Heart right ventricle (tissue), 16 donors: Measurements from ENCODE around the gene FOXR1. TPM values are rescaled to one million over a fixed set of nuclear protein-coding genes. Genes with fewer than 3 reads are reported as not detected.
"Not testable (repeated sequence)": the region's sequence is repeated elsewhere in the genome, so short reads cannot be mapped to it uniquely, and the experiment has no call there.

Experiments
- ATAC-seq, 8 donors: fragments of 200-7000 bp; cut with Tn5 transposase; one replicate each; pipeline ENCODE4 v1.9.1; 2020; ENCODE audit warnings: mild to moderate bottlenecking in 8 of 8, moderate library complexity in 8 of 8, moderate number of reproducible peaks in 1 of 8
- DNase-seq, 2 donors: peaks; one replicate each; pipeline ENCODE4 v3.0.0-alpha.2; 2020
- H3K27ac ChIP-seq, 10 donors: fragments of 200-600 bp; sonication (generic) in 2 of 10; one replicate each; pipeline versions ENCODE4 v1.5.0 to v1.8.0; 2020 to 2022; ENCODE audit warnings: mild to moderate bottlenecking in 3 of 10
- H3K27me3 ChIP-seq, 7 donors: fragments of 200-600 bp; one replicate each; pipeline ENCODE4 v1.8.0; 2021 to 2022; ENCODE audit warnings: mild to moderate bottlenecking in 2 of 7
- H3K36me3 ChIP-seq, 9 donors: fragments of 200-600 bp; sonication (generic) in 1 of 9; one replicate each; pipeline versions ENCODE4 v1.5.0 to v1.8.0; 2020 to 2022; ENCODE audit warnings: mild to moderate bottlenecking in 2 of 9
- H3K4me1 ChIP-seq, 9 donors: fragments of 200-600 bp; sonication (generic) in 1 of 9; one replicate each; pipeline versions ENCODE4 v1.5.0 to v1.8.0; 2020 to 2022; ENCODE audit warnings: mild to moderate bottlenecking in 4 of 9
- H3K4me3 ChIP-seq, 10 donors: fragments of 200-600 bp; sonication (generic) in 2 of 10; one replicate each; pipeline versions ENCODE4 v1.5.0 to v1.8.0; 2020 to 2022; ENCODE audit warnings: mild to moderate bottlenecking in 7 of 10, moderate library complexity in 2 of 10
- H3K9me3 ChIP-seq, 11 donors: fragments of 200-600 bp in 10 of 11; sonication (generic) in 2 of 11; one replicate each; pipeline versions ENCODE4 v1.5.0 to v1.8.0; 2013 to 2022; ENCODE audit warnings: mild to moderate bottlenecking in 2 of 11, control low read depth in 1 of 11, moderate library complexity in 1 of 11
- WGBS, 2 donors: extraction: QIAGEN DNeasy Blood & Tissue Kit; methylation state at CpG; one replicate each; pipeline ENCODE4 v1.1.7; 2013; ENCODE audit warnings: inconsistent platforms in 1 of 2; 5-methylcytosine and 5-hydroxymethylcytosine counted together
- intact Hi-C, 10 donors: fragments of 100-400 bp; cut with DNase I; formaldehyde crosslinking; loops; one replicate each; pipeline versions ENCODE4 v1.11.1 to v1.14.2; 2022
- polyA plus RNA-seq, 2 donors: library from polyadenylated mRNA; stranded (reverse); fragments of 200-250 nt; gene quantifications; one replicate each; pipeline ENCODE4 v1.2.3, GENCODE V29; 2013
- total RNA-seq, 10 donors: library from RNA; stranded (reverse); fragmentation: NEBNext Ultra II Directional in 3 of 10; extraction: Animal tissue kit (Norgen Biotek cat#: 25700) in 3 of 10; gene quantifications; one replicate each; pipeline versions ENCODE4 v1.2.1 to v1.2.4, GENCODE V29; 2021 to 2023
- TF ChIP-seq, protein P1 (sequence below), 9 donors: fragments of 200-600 bp; sonication (generic) in 2 of 9; IDR thresholded peaks; one replicate each; pipeline versions ENCODE4 v1.5.0 to v1.8.0; 2021 to 2022; ENCODE audit warnings: antibody characterized with exemption in 9 of 9, mild to moderate bottlenecking in 5 of 9, moderate library complexity in 1 of 9
- donor health status: Arrhythmogenic right ventricular cardiomyopathy.
- donor health status: ischemic (EF 13 %, LVEDD 7.1; RV severe dilation, severe dysfunction).
- donor health status: healthy with polysubstance abuse.
- donor health status: DM: no; HTN: yes; CAD: no.
- donor health status: DM: no; HTN: no; CAD: no.
- donor health status: ischemic (EF 25% LVEDD 6.9; RV normal size, moderate dysfunction).
- donor health status: ischemic (EF 25% LVEDD 5.7; RV mildly dilated, moderate dysfunction).
- donor health status: healthy.
- donor health status: DM: yes; HTN: yes; CAD: no.
- donor health status: Ischemic cardiomyopathy.
- donor health status: ischemic (EF 35%, LVEDD 5.7; RV mildly dilated, moderate dysfunction).
- donor health status: nonischemic (EF 11% LVEDD 7.7; RV severe dilation, severe dysfunction).
- donor health status: DM: yes; HTN: yes; CAD: no.
- donor health status: PGD.
- donor health status: ischemic (EF 29% LVEDD 5.4; RV normal size, mild dysfunction).
- donor health status: nonischemic (EF 23%, LVEDD 6.1; RV moderate dilation, normal function).

Gene FOXR1
- total and polyA plus RNA-seq, 12 donors, result not detected

GRCh38 chr11:118984825-118985224, 13.3 kb downstream of the FOXR1 start:
- intact Hi-C loops, result no loop called here
- H3K36me3 ChIP-seq, result no peaks in the 10 kb centered on the region
- H3K27me3 ChIP-seq, result no peaks in the 10 kb centered on the region
- no peak overlapping the region for H3K4me3 ChIP-seq
- no peaks in the 10 kb centered on the region for H3K9me3 ChIP-seq
- peaks cover 0 to 12% (median 6%) of the 10 kb centered on the region in 9 donors for H3K4me1 ChIP-seq
- no peak overlapping the region for H3K27ac ChIP-seq
- ATAC-seq (no peak), DNase-seq (no peak)
- TF ChIP-seq, protein P1, sequence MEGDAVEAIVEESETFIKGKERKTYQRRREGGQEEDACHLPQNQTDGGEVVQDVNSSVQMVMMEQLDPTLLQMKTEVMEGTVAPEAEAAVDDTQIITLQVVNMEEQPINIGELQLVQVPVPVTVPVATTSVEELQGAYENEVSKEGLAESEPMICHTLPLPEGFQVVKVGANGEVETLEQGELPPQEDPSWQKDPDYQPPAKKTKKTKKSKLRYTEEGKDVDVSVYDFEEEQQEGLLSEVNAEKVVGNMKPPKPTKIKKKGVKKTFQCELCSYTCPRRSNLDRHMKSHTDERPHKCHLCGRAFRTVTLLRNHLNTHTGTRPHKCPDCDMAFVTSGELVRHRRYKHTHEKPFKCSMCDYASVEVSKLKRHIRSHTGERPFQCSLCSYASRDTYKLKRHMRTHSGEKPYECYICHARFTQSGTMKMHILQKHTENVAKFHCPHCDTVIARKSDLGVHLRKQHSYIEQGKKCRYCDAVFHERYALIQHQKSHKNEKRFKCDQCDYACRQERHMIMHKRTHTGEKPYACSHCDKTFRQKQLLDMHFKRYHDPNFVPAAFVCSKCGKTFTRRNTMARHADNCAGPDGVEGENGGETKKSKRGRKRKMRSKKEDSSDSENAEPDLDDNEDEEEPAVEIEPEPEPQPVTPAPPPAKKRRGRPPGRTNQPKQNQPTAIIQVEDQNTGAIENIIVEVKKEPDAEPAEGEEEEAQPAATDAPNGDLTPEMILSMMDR (IDR thresholded peaks at IDR 0.05), result no peak
- 57 to 72% methylated on average over 2 of the region's 2 CpGs for WGBS, 2 donors

DNA sequence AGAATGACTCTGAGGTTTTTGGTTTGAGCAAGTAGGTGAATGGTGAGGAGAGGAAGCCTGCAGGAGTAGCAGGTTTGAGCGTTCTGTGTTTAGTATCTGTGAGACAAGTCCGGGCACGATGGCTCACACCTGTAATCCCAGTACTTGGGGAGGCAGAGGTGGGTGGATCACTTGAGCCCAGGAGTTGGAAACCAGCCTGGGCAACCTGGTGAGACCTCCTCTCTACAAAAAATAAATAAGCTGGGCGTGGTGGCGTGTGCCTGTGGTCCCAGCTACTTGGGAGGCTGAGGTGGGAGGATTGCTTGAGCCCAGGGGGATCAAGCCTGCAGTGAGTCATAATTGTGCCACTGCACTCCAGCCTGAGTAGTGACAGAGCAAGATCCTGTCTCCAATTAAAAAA, 16.7 kb downstream of the FOXR1 start:
- Histone ChIP-seq H3K4me1 (no peaks in the 10 kb centered on the region), H3K36me3 (no peaks in the 10 kb centered on the region), H3K9me3 (no peaks in the 10 kb centered on the region), H3K27me3 (no peaks in the 10 kb centered on the region), H3K4me3 (no peak overlapping the region), H3K27ac (no peak overlapping the region)
- WGBS, 2 donors, result 89 to 93% methylated on average over 5 of the region's 5 CpGs
- no peak for ATAC-seq
- DNase-seq, result no peak
- intact Hi-C loops, result no loop called here
- TF ChIP-seq, protein P1 (IDR thresholded peaks at IDR 0.05), result no peak

- H3K9me3 ChIP-seq, H3K4me3 ChIP-seq, H3K4me1 ChIP-seq, intact Hi-C loops, ATAC-seq, DNase-seq, H3K36me3 ChIP-seq, H3K27me3 ChIP-seq, H3K27ac ChIP-seq: not testable (repeated sequence)
- 96% methylated on average over 26 to 43 of the region's 44 CpGs for WGBS, 2 donors
Measured at GRCh38 chr11:118991486-118992038, 20.0 kb downstream of the FOXR1 start.

DNA sequence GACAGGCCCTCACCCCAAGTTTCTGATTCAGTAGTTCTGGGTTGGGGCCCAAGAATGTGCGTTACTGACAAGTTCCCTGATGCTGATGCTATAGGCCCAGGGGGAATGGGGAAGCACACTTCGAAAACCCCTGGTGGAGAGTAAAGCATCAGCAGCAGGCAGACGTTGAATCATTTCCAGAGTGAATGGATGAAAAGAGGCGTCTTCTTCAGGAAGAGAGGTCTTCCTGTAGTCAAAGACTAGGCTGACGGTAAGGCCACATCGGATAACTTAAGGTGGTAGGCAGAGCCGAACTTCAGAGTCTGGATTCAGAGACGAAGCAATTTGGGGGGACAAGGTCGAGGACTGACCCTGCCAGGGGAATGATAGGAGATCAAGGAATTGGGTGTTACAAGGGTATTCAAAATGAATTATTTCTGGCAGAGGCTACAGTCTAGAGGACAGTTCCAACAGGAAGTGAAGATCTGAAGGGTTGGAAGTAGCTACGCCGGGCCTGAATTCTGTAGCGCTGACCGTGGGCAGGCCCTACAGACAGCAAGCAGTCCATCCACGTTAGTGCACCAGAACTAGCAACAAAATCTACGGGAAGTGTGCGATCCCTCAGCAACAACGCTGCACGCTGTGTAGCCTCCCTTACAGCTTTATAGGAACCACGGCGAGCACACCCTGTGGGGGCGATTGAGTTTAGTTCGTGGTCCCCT, 25.5 kb downstream of the FOXR1 start:
- Histone ChIP-seq H3K27ac (peak overlapping the region in 9 of 10 donors; percentile 80 to 91 (median 90)), H3K9me3 (no peaks in the 10 kb centered on the region), H3K27me3 (no peaks in the 10 kb centered on the region), H3K36me3 (peaks cover 0 to 33% (median 24%) of the 10 kb centered on the region in 9 donors), H3K4me1 (peaks cover 4 to 36% (median 26%) of the 10 kb centered on the region in 9 donors), H3K4me3 (peak overlapping the region; percentile 74 to 100 (median 82))
- DNase-seq (no peak), ATAC-seq (peak; percentile 6 to 63 (median 34))
- intact Hi-C loops, result no loop called here
- WGBS, 2 donors, result 17 to 18% methylated on average over 22 of the region's 22 CpGs
- TF ChIP-seq, protein P1 (IDR thresholded peaks at IDR 0.05), result peak in 1 of 9 donors; percentile 25
